K562 (cell line): Measurements from ENCODE around the gene FAM222A.

Source experiments
- BRCA1 ChIP-seq, 2 experiments: fragments of 450-650 bp in 1 of 2; sonication (generic) in 1 of 2; formaldehyde crosslinking in 1 of 2; IDR thresholded peaks; 2 replicates each; pipeline versions ENCODE4 v1.5.0 to v1.6.1; 2017 to 2020; ENCODE audit warnings: mild to moderate bottlenecking in 1 of 2, missing genetic modification reagents in 1 of 2
- CHD1 ChIP-seq: fragments of 200-600 bp; sonication (generic); IDR thresholded peaks from one replicate; pipeline ENCODE4 v1.6.1; 2012; ENCODE audit warnings: mild to moderate bottlenecking, moderate library complexity, low read length, inconsistent platforms
- FOSL1 ChIP-seq: fragments of 200-800 bp; sonication (Bioruptor generic); conservative IDR thresholded peaks from 2 replicates; pipeline ENCODE4 v1.6.1; 2016; ENCODE audit warnings: missing genetic modification characterization, missing compliant biosample characterization
- MAZ ChIP-seq, 2 experiments: fragments of 450-650 bp in 1 of 2; sonication (generic) in 1 of 2; formaldehyde crosslinking; IDR thresholded peaks in 1 of 2; conservative IDR thresholded peaks in 1 of 2; 2 replicates each; pipeline versions ENCODE4 v1.4.0 to v1.5.0; 2020; ENCODE audit warnings: mild to moderate bottlenecking in 1 of 2, missing genetic modification reagents in 1 of 2
- SAFB2 ChIP-seq: fragments of 200-400 bp; formaldehyde crosslinking; IDR thresholded peaks from 2 replicates; pipeline ENCODE4 v1.6.1; 2018; ENCODE audit warnings: borderline replicate concordance, low read length, low read depth, moderate library complexity; ENCODE audit not compliant: severe bottlenecking
- SIX5 ChIP-seq, 2 experiments: IDR thresholded peaks; 2 replicates each; pipeline ENCODE4 v1.6.1; 2011; ENCODE audit warnings: low read length in 2 of 2, borderline replicate concordance in 1 of 2, low read depth in 1 of 2, mild to moderate bottlenecking in 1 of 2, moderate library complexity in 1 of 2; ENCODE audit not compliant: insufficient read depth in 1 of 2
- TCF7L2 ChIP-seq: fragments of 150-350 bp; IDR thresholded peaks from 2 replicates; pipeline ENCODE4 v1.6.1; 2016; ENCODE audit warnings: low read depth, mild to moderate bottlenecking, low read length, moderate library complexity
- TF ChIP-seq, protein P1 (sequence below), 3 experiments: IDR thresholded peaks in 2 of 3; conservative IDR thresholded peaks in 1 of 3; 2 replicates each; pipeline ENCODE4 v1.5.1; 2011 to 2012; ENCODE audit warnings: low read length in 3 of 3, mild to moderate bottlenecking in 3 of 3, control low read depth in 2 of 3, improper control_type of control experiment in 1 of 3, inconsistent platforms in 1 of 3, low read depth in 1 of 3, mixed read lengths in 1 of 3, moderate library complexity in 1 of 3; ENCODE audit not compliant: insufficient read depth in 2 of 3
- TF ChIP-seq, protein P2 (sequence below), 3 experiments: fragments of 200-800 bp in 1 of 3; fragments of 250-450 bp in 1 of 3; fragments of 450-650 bp in 1 of 3; sonication (Bioruptor Pico) in 1 of 3; sonication (Bioruptor generic) in 1 of 3; formaldehyde crosslinking in 1 of 3; IDR thresholded peaks; 2 replicates each; pipeline versions ENCODE4 v1.6.1 to v1.8.0; 2016 to 2022; ENCODE audit warnings: mild to moderate bottlenecking in 2 of 3, missing genetic modification characterization in 2 of 3, missing compliant biosample characterization in 1 of 3, moderate library complexity in 1 of 3
- TF ChIP-seq, protein P3 (sequence below): fragments of 250-450 bp; sonication (Bioruptor Pico); IDR thresholded peaks from 2 replicates; pipeline ENCODE4 v1.9.0; 2021; ENCODE audit warnings: mild to moderate bottlenecking

DNA sequence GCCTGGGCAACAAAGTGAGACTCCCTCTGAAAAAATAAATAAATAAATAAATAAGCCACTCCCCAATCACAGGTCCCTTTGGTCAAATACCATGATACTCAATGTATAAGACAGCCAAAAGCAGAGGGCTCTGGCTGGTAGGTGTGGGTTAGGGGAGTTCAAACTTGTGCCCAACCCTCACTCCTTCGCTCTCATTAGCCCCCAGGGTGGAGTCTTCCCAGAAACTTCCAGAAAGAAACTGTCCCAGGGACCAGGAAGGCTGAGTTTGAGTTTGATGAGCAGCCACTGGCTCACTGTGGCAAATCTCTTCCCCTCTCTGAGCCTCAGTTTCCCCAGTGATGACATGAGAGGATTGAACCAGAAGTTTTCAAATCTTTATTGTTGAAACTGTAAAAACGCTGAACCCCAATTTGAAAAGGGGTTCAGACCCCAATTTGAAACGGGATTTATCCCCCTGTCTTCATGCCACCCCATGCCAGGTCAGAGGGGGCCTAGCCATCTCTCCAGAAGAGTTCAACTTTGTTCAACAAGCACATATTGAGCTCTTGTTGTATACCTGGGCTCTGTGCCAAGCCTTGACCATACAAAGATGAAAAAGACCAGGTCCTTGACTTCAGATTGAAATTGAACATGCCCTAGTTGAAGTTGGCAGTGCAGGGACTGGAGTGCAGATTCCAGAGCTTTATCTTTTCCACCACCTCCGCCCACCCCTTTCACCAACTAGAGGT, 9.1 kb upstream of the FAM222A start:
- TF ChIP-seq, protein P1, sequence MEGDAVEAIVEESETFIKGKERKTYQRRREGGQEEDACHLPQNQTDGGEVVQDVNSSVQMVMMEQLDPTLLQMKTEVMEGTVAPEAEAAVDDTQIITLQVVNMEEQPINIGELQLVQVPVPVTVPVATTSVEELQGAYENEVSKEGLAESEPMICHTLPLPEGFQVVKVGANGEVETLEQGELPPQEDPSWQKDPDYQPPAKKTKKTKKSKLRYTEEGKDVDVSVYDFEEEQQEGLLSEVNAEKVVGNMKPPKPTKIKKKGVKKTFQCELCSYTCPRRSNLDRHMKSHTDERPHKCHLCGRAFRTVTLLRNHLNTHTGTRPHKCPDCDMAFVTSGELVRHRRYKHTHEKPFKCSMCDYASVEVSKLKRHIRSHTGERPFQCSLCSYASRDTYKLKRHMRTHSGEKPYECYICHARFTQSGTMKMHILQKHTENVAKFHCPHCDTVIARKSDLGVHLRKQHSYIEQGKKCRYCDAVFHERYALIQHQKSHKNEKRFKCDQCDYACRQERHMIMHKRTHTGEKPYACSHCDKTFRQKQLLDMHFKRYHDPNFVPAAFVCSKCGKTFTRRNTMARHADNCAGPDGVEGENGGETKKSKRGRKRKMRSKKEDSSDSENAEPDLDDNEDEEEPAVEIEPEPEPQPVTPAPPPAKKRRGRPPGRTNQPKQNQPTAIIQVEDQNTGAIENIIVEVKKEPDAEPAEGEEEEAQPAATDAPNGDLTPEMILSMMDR (IDR thresholded peaks at IDR 0.05 in 2 of 3, conservative IDR thresholded peaks at IDR 0.05 in 1 of 3; ENCODE audit: insufficient read depth in 2 of 3, low read depth in 1 of 3, low read length in 3 of 3): no peak
- TF ChIP-seq, protein P2, sequence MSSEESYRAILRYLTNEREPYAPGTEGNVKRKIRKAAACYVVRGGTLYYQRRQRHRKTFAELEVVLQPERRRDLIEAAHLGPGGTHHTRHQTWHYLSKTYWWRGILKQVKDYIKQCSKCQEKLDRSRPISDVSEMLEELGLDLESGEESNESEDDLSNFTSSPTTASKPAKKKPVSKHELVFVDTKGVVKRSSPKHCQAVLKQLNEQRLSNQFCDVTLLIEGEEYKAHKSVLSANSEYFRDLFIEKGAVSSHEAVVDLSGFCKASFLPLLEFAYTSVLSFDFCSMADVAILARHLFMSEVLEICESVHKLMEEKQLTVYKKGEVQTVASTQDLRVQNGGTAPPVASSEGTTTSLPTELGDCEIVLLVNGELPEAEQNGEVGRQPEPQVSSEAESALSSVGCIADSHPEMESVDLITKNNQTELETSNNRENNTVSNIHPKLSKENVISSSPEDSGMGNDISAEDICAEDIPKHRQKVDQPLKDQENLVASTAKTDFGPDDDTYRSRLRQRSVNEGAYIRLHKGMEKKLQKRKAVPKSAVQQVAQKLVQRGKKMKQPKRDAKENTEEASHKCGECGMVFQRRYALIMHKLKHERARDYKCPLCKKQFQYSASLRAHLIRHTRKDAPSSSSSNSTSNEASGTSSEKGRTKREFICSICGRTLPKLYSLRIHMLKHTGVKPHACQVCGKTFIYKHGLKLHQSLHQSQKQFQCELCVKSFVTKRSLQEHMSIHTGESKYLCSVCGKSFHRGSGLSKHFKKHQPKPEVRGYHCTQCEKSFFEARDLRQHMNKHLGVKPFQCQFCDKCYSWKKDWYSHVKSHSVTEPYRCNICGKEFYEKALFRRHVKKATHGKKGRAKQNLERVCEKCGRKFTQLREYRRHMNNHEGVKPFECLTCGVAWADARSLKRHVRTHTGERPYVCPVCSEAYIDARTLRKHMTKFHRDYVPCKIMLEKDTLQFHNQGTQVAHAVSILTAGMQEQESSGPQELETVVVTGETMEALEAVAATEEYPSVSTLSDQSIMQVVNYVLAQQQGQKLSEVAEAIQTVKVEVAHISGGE (CRISPR knock-in tag; IDR thresholded peaks at IDR 0.05): no peak
- TF ChIP-seq, protein P3, sequence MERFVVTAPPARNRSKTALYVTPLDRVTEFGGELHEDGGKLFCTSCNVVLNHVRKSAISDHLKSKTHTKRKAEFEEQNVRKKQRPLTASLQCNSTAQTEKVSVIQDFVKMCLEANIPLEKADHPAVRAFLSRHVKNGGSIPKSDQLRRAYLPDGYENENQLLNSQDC (CRISPR knock-in tag): no peak
- no peak for TF ChIP-seq FOSL1 (tag)
- TF ChIP-seq MAZ (CRISPR knock-in tag; conservative IDR thresholded peaks at IDR 0.05 in 1 of 2, IDR thresholded peaks at IDR 0.05 in 1 of 2): no peak
- no peak for TF ChIP-seq CHD1
- no peak for TF ChIP-seq SIX5 (IDR thresholded peaks at IDR 0.05; ENCODE audit: borderline replicate concordance in 1 of 2, insufficient read depth in 1 of 2, low read depth in 1 of 2, low read length in 2 of 2)
- TF ChIP-seq SAFB2: no peak
- no peak for TF ChIP-seq TCF7L2
- no peak for TF ChIP-seq BRCA1 (IDR thresholded peaks at IDR 0.05)
- no peak for TF ChIP-seq BRCA1 (CRISPR knock-in tag; IDR thresholded peaks at IDR 0.05)
